NCI-H1105 treated with DMSO at 0.1 percent for 48 hours (cell line): ENCODE results near the gene COPS6.

Source experiments
- DNase-seq: peaks from one replicate; lab custom pipeline; 2025; lab: John Stamatoyannopoulos, UW

Gene COPS6

GRCh38 chr7:100079024-100079560 lies 9.7 kb upstream of the COPS6 start:
- DNase-seq, result no peak

- peak; percentile 17 for DNase-seq
Measured at GRCh38 chr7:100080907-100081534, 7.7 kb upstream of the COPS6 start.

DNA sequence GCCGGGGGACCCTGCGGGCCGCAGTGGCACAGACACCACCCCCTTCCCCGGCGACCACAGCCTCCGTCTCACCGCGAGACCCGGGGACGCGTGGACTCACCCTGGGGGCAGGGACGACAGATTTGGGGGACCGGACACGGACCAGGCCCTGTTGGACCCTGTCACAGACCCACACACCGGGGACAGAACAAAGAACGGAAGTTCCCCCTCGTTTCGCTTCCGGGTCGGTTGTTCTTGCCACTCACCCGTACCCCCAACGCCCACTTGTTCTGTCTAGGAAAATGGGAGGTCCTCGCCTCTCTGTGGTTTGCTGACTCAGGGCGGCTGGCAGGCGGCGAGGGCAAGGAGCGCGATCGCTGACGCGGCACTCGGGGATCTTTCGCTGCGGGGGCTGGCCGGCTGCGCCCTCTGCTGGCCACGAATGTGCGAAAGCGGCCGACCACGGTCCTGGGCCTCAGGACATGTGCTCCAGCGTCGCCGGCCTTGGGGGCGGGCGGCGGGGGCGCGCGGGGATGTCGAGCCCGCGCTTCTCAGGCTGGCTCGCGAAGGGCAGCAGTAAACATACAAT lies 7.2 kb upstream of the COPS6 start, which contains the start of gene ZNF3:
Gene ZNF3, minus strand, starts transcription at position 189 of the 568 bp plus-strand sequence. CDS start 4,366 bp downstream, outside the sequence.
- DNase-seq, result peak; percentile 96

DNA sequence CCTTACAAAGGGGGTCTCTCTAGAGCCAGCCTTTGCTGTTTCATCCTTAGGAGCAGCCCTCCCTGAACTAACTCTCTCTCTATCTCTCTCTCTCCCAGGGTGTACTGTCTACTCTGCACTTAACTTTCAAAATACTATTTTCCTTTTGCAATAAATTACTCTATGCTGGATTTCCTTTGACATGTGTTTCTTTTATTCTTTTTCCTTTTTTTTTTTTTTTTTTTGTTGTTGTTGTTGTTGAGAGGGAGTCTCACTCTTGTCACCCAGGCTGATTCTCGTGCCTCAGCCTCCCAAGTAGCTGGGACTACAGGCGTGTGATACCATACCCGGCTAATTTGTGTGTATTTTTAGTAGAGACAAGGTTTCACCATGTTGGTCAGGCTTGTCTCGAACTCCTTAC lies 5.8 kb upstream of the COPS6 start:
- no peak for DNase-seq

DNA sequence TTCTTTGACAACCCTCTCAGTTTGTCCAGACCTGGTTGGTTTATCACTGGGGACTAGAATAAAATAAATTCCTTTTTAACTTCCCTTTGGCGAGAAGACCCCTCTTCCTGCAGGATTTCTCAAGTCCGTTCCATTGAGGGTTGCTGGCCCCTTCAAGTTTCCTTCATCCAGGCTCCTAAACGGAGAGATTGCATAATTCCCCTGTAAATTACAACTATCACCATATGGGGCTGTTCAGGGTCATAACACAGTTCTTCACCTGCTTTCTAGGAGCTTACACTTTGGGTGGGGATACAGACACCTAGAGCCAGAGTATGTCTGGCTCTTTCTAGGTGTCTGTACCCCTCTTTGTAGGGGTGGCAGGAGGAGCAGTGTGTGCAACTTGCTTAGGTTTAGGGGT lies 3.3 kb upstream of the COPS6 start:
- no peak for DNase-seq

- DNase-seq, result no peak
Measured at GRCh38 chr7:100087055-100087750, 1.6 kb upstream of the COPS6 start.

- no peak for DNase-seq
Measured at GRCh38 chr7:100088095-100088620, 611 bp upstream of the COPS6 start.

GRCh38 chr7:100089458-100090196 lies 858 bp downstream of the COPS6 start:
- no peak for DNase-seq

- no peak for DNase-seq
Measured at GRCh38 chr7:100090527-100091410, 2.0 kb downstream of the COPS6 start.

GRCh38 chr7:100091411-100092181 lies 2.8 kb downstream of the COPS6 start:
- DNase-seq, result peak; percentile 16

- no peak for DNase-seq
Measured at GRCh38 chr7:100093054-100093453, 4.3 kb downstream of the COPS6 start.

- no peak for DNase-seq
Measured at GRCh38 chr7:100093498-100093897, 4.7 kb downstream of the COPS6 start.

GRCh38 chr7:100093925-100094486 lies 5.2 kb downstream of the COPS6 start:
- no peak for DNase-seq

GRCh38 chr7:100095289-100095688 lies 6.5 kb downstream of the COPS6 start:
- DNase-seq, result no peak

DNA sequence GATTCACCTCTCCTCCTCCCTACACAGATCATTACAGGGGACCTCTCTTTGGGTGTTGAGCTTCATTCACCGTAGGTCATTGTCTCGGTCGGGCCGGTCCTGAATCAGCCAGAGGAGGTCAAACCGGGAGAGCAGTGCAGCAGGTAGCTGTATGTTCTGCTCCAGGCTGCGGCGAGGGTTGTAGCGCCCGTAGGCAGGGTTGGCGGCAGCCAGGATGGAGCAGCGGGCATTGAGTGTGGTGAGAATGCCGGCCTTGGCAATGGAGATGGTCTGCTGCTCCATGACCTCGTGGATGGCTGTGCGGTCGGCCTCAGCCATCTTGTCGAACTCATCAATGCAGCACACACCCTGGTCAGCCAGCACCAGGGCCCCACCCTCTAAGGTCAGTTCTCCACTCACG lies 6.9 kb downstream of the COPS6 start:
- no peak for DNase-seq

DNA sequence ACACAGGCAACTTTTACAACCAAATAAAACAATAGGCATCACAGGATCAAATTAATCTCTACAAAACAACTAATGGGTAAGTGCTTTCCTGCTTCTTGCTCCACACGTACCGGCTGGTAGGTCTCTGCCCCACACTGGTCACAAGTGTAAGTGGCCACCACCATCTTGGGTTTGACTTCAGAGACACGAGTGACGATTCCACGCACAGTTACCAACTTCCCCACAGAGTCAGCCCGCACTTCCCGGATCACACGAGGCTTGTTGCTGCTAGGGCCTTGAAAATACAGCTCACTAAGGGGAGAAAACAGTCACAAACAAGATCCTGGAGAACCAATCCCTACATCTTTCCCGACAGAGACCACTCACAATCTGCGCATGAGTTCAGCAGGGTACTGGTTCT lies 10.1 kb downstream of the COPS6 start:
- no peak for DNase-seq

- no peak for DNase-seq
Measured at GRCh38 chr7:100099452-100099851, 10.7 kb downstream of the COPS6 start.

DNA sequence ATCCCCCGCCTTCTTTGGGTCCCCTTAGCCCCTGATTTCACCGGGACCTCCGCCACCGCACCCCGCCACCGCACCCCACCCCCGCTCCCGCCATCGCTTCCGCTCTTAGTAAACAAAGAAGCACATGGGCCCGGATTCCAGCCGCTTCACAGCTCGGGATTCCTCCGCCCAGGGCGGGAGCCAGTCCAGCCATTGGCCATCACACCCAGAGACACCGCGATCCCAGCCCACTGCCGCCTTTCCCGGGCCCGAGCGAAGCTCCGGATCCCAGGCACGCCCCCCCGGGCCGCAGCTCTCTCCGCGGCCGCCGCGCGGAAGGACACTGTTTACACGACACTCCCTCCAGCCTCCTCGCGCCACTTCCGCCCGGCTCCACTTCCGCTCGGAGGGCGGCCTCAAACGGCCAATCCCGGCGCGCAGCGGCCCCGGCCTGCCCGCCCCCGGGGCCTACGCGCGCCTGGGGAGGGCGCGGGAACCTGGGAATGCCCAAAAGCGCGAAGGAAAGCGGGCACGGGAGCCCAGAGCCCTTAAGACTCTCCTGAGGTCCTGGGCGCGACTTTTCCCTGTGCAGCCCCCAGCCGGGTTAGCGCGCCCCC lies 11.7 kb downstream of the COPS6 start:
- DNase-seq, result peak; percentile 86

GRCh38 chr7:100101016-100101862 lies 12.5 kb downstream of the COPS6 start, which contains the start of the genes AP4M1 and MCM7:
TSS of gene AP4M1 (plus strand) at chr7:100101643. CDS start at chr7:100101715, 72 bp downstream.
TSS of gene MCM7 (minus strand) at chr7:100101397. CDS start at chr7:100101294, 103 bp downstream.
- peak; percentile 96 for DNase-seq
